Retinal pigment epithelial cell (primary cell): Measurements from ENCODE around the gene SDF2.
A peak's percentile ranks its signal among the peaks of the same experiment; 100 is the strongest.

ENCODE experiments used
- DNase-seq: peaks from one replicate; pipeline ENCODE4 v3.0.0-alpha.2; 2010; ENCODE audit warnings: low read depth
- H3K4me3 ChIP-seq: 2 replicates; pipeline ENCODE4 v1.5.1; 2011; ENCODE audit warnings: mild to moderate bottlenecking, low read length, control low read depth, moderate library complexity
- TF ChIP-seq, protein P1 (sequence below): conservative IDR thresholded peaks from 2 replicates; pipeline ENCODE4 v1.5.1; 2011; ENCODE audit warnings: low read depth, low read length, control low read depth, inconsistent platforms

The SDF2 gene, protein sequence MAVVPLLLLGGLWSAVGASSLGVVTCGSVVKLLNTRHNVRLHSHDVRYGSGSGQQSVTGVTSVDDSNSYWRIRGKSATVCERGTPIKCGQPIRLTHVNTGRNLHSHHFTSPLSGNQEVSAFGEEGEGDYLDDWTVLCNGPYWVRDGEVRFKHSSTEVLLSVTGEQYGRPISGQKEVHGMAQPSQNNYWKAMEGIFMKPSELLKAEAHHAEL

DNA sequence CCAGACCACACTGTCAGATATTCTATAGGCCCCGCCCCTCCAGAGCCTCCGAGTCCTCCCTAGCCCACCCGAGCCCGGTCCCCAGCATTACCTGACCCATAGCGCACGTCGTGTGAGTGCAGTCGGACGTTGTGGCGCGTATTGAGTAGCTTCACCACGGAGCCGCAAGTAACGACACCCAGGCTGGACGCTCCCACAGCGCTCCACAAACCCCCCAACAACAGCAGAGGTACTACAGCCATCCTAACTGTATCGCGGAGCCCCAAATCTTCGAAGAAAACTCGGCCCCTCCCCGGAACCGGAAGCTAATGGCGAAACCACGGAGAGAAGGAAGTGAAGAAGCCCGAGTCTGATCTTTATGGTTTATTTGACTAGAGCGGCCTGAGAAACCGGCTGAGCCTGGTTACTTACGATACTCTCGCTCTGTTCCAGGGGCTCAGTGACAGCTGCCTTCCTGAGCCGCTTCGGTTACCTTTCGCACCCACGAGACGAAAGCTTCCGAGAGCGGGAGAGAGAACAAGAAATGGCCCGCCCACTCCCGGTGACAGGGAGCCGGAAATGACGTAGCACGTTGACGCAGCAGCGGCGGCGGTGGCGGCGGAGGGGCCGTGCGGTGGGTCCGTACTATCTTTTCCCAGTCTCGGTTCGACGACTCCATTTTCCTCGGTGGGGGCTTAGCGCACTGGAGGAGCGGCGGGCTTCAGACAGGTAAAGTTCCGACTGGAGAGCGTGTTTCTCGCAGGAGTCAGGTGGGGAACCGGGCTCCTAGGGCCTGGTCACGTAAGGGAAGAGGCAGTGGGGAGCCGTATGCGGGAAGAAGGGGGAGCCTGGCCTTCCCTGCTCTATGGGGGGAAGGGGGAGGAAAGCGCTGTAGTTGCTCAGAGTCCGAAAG is at the start of gene SDF2, which contains the start of gene SUPT6H:
Gene SDF2 (minus strand): TSS at position 272 of the 892 bp plus-strand sequence. CDS start 30 bp downstream, at position 242.
Gene SUPT6H (plus strand): TSS at position 571 of the 892 bp plus-strand sequence. CDS start 11,197 bp downstream, outside the sequence.
- TF ChIP-seq, protein P1, sequence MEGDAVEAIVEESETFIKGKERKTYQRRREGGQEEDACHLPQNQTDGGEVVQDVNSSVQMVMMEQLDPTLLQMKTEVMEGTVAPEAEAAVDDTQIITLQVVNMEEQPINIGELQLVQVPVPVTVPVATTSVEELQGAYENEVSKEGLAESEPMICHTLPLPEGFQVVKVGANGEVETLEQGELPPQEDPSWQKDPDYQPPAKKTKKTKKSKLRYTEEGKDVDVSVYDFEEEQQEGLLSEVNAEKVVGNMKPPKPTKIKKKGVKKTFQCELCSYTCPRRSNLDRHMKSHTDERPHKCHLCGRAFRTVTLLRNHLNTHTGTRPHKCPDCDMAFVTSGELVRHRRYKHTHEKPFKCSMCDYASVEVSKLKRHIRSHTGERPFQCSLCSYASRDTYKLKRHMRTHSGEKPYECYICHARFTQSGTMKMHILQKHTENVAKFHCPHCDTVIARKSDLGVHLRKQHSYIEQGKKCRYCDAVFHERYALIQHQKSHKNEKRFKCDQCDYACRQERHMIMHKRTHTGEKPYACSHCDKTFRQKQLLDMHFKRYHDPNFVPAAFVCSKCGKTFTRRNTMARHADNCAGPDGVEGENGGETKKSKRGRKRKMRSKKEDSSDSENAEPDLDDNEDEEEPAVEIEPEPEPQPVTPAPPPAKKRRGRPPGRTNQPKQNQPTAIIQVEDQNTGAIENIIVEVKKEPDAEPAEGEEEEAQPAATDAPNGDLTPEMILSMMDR, result no peak
- H3K4me3 ChIP-seq, result peak within 1 kb of the TSS; percentile 99
- DNase-seq, result peak; percentile 46

DNA sequence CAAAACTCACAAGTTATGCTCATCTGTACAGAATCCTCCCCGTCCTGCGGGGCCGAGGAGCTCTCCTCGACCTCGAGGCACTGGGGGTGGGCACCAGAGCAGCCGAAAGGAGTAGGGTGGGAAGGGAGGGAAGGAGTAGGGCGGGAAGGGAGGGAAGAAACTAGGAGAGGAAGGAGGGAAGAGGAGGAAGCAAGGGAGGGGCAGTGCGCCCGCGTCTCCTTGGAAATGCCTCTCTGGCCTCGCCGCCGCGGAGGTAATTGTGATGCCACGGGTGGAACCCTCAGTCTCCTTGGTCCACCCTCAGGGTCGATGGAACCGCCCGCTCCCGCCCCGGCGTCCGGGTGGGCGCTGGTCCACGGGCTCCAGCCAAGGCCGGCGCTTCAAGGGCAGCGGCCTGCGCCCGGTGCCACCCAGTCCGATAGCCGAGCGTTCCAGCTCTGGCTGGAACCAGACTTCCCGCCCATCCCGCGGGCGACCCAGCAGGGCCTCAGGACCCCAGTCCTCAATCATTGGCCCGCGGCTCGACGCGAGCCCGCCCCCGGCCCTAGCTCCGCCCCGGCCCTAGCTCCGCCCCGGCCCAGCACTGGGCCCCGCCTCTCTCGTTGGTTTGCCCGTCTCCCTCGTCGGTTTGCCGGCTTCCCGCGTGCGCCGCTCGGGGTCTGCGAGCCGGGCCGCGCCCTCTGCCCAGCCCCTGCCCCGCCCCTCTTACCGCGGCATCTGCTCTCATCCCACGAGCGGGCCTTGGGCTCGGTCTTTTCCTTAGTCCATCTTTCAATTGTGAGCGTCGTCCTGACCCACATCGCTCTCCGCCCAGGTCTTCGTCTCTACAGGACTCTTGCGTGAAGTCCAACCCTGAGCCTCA is 49.4 kb upstream of the SDF2 start:
- TF ChIP-seq, protein P1, result no peak
- peak; percentile 61 for DNase-seq
- peak overlapping the region; percentile 58 for H3K4me3 ChIP-seq

DNA sequence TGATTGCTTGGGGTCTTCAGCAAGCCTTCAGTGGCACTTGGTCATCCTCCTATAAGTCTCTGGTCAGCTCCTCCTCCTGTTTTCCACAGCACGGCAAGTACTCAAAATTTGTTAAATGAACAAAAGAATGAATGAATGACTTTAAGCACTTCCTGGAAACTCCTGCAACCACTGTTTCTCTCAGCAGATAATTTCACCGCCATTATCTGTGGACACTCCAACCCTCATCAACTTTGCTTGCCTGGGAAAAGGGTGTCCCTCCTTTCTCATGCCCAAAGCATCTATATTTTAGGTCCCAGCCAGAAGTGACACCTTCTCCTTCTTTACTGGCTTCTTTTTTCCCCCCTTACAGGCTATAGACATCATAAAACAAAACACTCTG is 45.6 kb upstream of the SDF2 start:
- TF ChIP-seq, protein P1, result no peak
- H3K4me3 ChIP-seq, result no peak overlapping the region
- no peak for DNase-seq

DNA sequence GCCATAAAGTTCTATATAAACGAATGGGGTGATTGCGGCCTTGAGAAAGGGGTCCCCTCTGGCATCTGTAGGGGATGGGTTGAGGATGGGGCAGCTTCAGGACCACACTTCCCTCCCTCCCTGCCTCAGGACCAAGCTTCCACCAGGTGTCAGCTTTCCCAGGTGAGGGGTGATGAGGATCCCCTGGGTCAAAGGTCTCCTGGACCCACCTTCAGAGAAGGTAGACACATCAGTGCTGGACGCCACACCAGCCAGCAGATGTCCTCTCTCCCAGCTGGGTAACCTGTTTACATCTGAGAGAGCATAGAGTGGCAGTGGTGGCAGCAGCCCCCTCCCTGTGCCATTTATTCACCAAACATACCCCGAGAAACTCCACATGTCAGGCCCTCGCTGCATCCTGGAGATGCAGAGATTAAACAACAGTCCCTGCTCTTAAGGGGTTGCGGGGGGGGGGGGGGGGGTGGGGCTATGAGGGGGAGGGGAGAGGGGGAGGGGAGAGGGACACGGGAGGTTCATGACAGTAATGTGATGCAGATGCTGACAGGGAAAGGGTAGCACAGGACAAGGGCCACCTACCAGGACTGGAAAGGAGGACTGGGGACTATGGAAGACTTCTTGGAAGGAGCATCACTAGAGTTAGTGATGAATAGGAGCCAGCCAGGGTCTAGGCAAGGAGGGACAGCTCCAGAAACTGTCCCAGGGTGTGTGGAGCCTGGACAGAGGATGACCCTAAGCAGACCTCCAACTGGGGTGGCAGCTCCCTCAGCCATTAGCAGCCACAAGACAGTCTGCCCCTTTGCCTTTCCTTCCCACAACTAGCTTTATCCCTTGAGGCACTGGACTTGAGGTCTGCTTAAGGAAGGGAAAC is 45.0 kb upstream of the SDF2 start:
- DNase-seq, result no peak
- no peak overlapping the region for H3K4me3 ChIP-seq
- TF ChIP-seq, protein P1, result no peak

DNA sequence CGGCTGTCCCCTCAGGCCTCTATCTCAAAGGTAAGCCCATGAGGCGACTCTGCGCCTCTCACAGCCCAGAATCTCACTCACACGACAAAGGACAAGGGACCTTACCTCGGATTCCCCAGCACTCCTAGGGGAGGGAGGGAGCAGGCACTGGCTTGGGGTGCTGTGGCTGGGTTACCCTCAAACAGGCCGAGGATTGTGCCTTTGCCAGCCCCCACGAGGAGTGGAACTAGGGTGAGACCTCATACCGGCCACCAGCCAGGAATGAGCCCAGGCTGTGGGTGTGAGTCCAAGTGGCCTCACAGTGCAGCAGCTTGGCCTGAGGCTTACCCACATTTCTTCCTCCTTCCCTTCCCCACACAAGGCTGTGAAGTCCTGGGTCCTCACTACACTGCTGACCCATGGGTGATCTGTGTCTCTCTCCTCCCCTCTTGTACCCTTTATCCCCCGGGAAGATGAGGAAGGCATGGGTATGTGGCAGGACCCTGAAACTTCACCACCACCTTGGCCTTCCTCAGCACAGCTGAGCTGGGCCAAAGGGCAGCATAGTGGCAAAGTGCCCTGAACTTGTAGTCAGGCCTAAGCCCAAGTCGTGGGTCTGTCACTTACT is 44.1 kb upstream of the SDF2 start:
- TF ChIP-seq, protein P1, result no peak
- no peak for DNase-seq

More for the DNA sequence above, 44.1 kb upstream of the SDF2 start:
- H3K4me3 ChIP-seq, result no peak overlapping the region
